ENCODE measurements around the gene HAND2.

Gene HAND2

DNA sequence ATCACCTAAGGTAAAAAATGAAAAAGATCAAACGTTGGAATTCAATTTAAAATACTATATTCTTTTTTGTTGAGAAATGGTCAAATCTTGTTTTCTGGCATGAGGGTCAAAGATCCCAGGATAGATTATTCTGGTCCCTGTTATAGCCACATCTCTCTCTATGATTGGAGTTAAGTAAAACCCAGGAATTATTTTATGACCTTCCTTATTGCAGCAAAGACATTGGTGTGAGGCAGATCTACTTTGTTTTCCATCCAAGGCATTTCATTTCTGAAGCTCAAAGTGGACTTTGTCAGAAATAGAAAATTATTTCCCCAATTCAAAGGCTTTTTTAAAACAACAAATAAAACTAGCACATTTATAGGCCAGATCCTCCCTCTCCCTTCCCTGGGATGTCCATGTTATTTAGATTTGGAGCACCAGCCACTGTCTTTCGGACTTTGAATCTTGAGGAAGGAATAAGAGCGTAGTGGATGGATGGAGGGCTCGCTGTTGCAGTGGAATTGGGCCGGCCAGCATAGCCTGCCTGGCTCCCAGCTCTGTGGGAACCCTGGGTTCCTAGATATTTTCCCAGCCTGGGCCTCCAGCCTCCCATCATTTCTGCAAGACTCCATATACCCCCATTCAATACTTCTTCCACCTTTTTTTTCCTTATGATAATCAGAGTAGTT is 45.6 kb upstream of the HAND2 start:
- H3K4me2 ChIP-seq (ENCODE audit: insufficient read depth, low read length), result no peak overlapping the region
- H3K9me3 ChIP-seq (ENCODE audit: insufficient read depth, low read length, severe bottlenecking), result no peaks in the 10 kb centered on the region
- no peaks in the 10 kb centered on the region for H3K36me3 ChIP-seq (ENCODE audit: insufficient read depth, low read length)
- H4K20me1 ChIP-seq (ENCODE audit: insufficient read depth, low read length), result no peaks in the 10 kb centered on the region
- H2AFZ ChIP-seq (ENCODE audit: low read depth, low read length), result no peak overlapping the region
- no peak overlapping the region for H3K9ac ChIP-seq (ENCODE audit: low read depth, low read length)
- ATAC-seq (ENCODE audit: insufficient read depth, low read depth) (no peak), DNase-seq (no peak)
- no peak overlapping the region for H3K27ac ChIP-seq (ENCODE audit: low read length)
- H3K79me2 ChIP-seq (ENCODE audit: insufficient read depth, low read length), result no peaks in the 10 kb centered on the region
- no peak overlapping the region for H3K4me3 ChIP-seq (ENCODE audit: low read depth in 1 of 2, low read length in 2 of 2)
- peaks cover 23% of the 10 kb centered on the region for H3K27me3 ChIP-seq (ENCODE audit: insufficient read depth, low read length, poor library complexity)
- TF ChIP-seq, protein P1, sequence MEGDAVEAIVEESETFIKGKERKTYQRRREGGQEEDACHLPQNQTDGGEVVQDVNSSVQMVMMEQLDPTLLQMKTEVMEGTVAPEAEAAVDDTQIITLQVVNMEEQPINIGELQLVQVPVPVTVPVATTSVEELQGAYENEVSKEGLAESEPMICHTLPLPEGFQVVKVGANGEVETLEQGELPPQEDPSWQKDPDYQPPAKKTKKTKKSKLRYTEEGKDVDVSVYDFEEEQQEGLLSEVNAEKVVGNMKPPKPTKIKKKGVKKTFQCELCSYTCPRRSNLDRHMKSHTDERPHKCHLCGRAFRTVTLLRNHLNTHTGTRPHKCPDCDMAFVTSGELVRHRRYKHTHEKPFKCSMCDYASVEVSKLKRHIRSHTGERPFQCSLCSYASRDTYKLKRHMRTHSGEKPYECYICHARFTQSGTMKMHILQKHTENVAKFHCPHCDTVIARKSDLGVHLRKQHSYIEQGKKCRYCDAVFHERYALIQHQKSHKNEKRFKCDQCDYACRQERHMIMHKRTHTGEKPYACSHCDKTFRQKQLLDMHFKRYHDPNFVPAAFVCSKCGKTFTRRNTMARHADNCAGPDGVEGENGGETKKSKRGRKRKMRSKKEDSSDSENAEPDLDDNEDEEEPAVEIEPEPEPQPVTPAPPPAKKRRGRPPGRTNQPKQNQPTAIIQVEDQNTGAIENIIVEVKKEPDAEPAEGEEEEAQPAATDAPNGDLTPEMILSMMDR (IDR thresholded peaks at IDR 0.05; ENCODE audit: borderline replicate concordance, extremely low read depth, low read length, poor library complexity, severe bottlenecking), result no peak
- TF ChIP-seq EZH2 (IDR thresholded peaks at IDR 0.05; ENCODE audit: borderline replicate concordance, low read depth, low read length, severe bottlenecking), result no peak
- H3K4me1 ChIP-seq (ENCODE audit: insufficient read depth, low read length), result no peaks in the 10 kb centered on the region

DNA sequence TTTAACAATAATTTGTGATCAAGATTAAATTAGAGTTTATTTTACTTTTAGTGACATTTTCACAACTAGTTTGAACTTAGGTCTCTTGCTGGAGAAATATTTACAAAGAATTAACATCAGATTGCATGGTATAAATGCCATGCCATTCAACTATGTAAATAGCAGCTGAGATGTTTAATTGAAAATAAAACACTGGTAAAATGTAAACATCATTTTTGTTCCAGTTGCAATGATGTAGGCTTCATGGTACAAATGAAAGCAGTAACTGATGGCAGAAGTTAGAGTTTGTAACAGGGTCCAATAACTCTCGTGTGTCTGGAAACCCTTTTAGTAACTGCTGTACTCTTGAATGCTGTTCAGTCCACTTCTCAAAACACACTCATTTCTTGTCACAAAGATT is 43.7 kb upstream of the HAND2 start:
- Histone ChIP-seq H3K9ac (ENCODE audit: low read depth, low read length) (no peak overlapping the region), H3K9me3 (ENCODE audit: insufficient read depth, low read length, severe bottlenecking) (no peaks in the 10 kb centered on the region), H4K20me1 (ENCODE audit: insufficient read depth, low read length) (no peaks in the 10 kb centered on the region), H2AFZ (ENCODE audit: low read depth, low read length) (no peak overlapping the region), H3K4me2 (ENCODE audit: insufficient read depth, low read length) (no peak overlapping the region), H3K4me3 (ENCODE audit: low read depth in 1 of 2, low read length in 2 of 2) (no peak overlapping the region), H3K27me3 (ENCODE audit: insufficient read depth, low read length, poor library complexity) (peaks cover 14% of the 10 kb centered on the region), H3K36me3 (ENCODE audit: insufficient read depth, low read length) (no peaks in the 10 kb centered on the region), H3K4me1 (ENCODE audit: insufficient read depth, low read length) (no peaks in the 10 kb centered on the region), H3K27ac (ENCODE audit: low read length) (no peak overlapping the region), H3K79me2 (ENCODE audit: insufficient read depth, low read length) (no peaks in the 10 kb centered on the region)
- ATAC-seq (ENCODE audit: insufficient read depth, low read depth) (no peak), DNase-seq (no peak)
- TF ChIP-seq, protein P1 (IDR thresholded peaks at IDR 0.05; ENCODE audit: borderline replicate concordance, extremely low read depth, low read length, poor library complexity, severe bottlenecking), result no peak
- no peak for TF ChIP-seq EZH2 (IDR thresholded peaks at IDR 0.05; ENCODE audit: borderline replicate concordance, low read depth, low read length, severe bottlenecking)

DNA sequence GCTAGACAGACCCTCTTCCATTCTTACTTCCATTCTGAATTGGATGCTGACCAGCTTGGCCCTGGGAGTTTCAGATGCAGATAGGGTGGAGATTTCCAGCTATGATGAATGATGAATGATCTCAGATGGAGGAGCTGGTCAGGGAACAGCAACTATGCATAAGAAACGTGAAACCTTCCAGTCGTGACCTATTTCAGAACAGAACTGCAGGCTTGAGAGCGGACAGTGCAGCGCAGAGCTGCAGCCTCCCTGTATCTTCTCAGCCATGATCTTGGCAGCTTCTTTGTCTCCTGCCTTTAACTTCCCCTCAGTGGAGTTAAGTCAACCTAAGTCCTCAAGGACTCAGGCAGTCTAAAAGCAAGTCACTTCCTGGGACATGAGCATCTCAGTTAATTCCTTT is 43.3 kb upstream of the HAND2 start:
- Histone ChIP-seq H2AFZ (ENCODE audit: low read depth, low read length) (no peak overlapping the region), H3K79me2 (ENCODE audit: insufficient read depth, low read length) (no peaks in the 10 kb centered on the region), H3K27me3 (ENCODE audit: insufficient read depth, low read length, poor library complexity) (peaks cover 10% of the 10 kb centered on the region), H3K27ac (ENCODE audit: low read length) (no peak overlapping the region), H3K4me2 (ENCODE audit: insufficient read depth, low read length) (no peak overlapping the region), H4K20me1 (ENCODE audit: insufficient read depth, low read length) (no peaks in the 10 kb centered on the region), H3K9ac (ENCODE audit: low read depth, low read length) (no peak overlapping the region), H3K4me3 (ENCODE audit: low read depth in 1 of 2, low read length in 2 of 2) (no peak overlapping the region), H3K4me1 (ENCODE audit: insufficient read depth, low read length) (no peaks in the 10 kb centered on the region), H3K36me3 (ENCODE audit: insufficient read depth, low read length) (no peaks in the 10 kb centered on the region), H3K9me3 (ENCODE audit: insufficient read depth, low read length, severe bottlenecking) (no peaks in the 10 kb centered on the region)
- ATAC-seq (ENCODE audit: insufficient read depth, low read depth), result no peak
- TF ChIP-seq, protein P1 (IDR thresholded peaks at IDR 0.05; ENCODE audit: borderline replicate concordance, extremely low read depth, low read length, poor library complexity, severe bottlenecking), result no peak
- TF ChIP-seq EZH2 (IDR thresholded peaks at IDR 0.05; ENCODE audit: borderline replicate concordance, low read depth, low read length, severe bottlenecking), result no peak
- DNase-seq, result no peak

Data from DND-41 (cell line).